Epithelial cell of esophagus (primary cell): ENCODE measurements around the gene OR5B2.

Experiments
- DNase-seq: peaks from one replicate; pipeline ENCODE4 v3.0.0; 2010; ENCODE audit warnings: low read depth
- H3K4me3 ChIP-seq: 2 replicates; pipeline ENCODE4 v1.5.1; 2011; ENCODE audit warnings: mild to moderate bottlenecking, low read length, control low read depth
- TF ChIP-seq, protein P1 (sequence below): IDR thresholded peaks from 2 replicates; pipeline ENCODE4 v1.5.1; 2011; ENCODE audit warnings: low read depth, mild to moderate bottlenecking, low read length, control low read depth, inconsistent platforms; ENCODE audit not compliant: insufficient read depth; ENCODE audit errors: missing control alignments

The OR5B2 gene

DNA sequence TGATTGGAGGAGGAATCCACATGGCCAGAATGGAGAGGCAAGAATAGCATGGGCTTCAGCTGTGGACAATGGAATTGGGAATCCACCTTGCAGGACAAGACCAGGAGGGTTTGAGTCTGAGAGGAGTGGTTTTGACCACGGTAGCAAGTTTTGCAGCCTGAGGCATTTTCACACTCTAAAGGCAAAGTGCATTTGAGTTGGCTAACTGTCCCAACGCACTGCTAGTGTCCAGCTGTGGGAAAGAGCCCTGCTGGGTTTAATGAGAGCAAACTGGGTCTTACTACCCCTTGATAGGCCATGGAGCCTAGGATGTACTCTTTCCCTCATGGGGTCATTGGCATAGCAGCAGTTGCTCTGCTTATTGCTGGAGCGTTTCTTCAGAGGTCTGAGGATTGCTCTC, at the start of gene OR5B2:
OR5B2 (minus strand) TSS at position 101 of the 400 bp plus-strand sequence. CDS start 4,860 bp downstream, outside the sequence.
- DNase-seq: no peak
- TF ChIP-seq, protein P1, sequence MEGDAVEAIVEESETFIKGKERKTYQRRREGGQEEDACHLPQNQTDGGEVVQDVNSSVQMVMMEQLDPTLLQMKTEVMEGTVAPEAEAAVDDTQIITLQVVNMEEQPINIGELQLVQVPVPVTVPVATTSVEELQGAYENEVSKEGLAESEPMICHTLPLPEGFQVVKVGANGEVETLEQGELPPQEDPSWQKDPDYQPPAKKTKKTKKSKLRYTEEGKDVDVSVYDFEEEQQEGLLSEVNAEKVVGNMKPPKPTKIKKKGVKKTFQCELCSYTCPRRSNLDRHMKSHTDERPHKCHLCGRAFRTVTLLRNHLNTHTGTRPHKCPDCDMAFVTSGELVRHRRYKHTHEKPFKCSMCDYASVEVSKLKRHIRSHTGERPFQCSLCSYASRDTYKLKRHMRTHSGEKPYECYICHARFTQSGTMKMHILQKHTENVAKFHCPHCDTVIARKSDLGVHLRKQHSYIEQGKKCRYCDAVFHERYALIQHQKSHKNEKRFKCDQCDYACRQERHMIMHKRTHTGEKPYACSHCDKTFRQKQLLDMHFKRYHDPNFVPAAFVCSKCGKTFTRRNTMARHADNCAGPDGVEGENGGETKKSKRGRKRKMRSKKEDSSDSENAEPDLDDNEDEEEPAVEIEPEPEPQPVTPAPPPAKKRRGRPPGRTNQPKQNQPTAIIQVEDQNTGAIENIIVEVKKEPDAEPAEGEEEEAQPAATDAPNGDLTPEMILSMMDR: no peak
- H3K4me3 ChIP-seq: no peak within 1 kb of the TSS

DNA sequence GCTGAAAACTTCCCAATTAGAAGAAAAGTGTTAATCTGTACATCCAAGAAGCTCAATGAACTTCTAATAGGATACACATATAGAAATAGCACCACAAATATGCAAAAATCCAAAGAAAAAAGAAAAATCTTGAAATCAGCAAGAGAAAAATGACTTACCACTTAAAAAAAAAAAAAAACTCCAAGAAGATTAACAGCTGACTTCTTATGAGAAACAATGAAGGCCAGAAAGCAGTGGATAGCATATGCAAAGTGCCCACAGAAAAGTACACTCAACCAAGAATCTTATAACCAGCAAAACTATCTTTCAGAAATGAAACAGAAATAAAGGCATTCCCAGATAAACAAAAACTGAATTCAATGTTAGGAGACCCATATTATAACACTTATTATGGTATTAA, 44.0 kb upstream of the OR5B2 start:
- DNase-seq: no peak
- H3K4me3 ChIP-seq: no peak overlapping the region
- TF ChIP-seq, protein P1: no peak

DNA sequence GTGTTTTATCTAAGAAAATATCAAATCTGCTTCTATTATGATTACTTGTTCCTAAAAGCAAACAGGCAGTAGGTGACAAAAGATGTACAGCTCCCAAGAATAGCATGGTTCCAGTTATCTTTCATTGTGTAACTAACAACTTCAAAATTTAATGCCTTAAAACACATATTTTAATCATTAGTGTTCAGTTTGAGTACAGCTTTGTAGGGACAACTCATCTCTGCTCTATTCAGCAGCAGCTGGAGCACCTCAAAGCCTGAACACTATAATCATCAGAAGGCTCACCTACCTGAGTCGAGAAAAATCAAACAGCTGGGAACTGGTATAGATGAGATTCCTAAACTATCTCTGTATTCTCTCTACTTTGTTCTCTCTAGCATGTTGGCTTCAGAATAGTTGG, 38.4 kb upstream of the OR5B2 start:
- TF ChIP-seq, protein P1: no peak
- peak; percentile 3 for DNase-seq
- H3K4me3 ChIP-seq: no peak overlapping the region

DNA sequence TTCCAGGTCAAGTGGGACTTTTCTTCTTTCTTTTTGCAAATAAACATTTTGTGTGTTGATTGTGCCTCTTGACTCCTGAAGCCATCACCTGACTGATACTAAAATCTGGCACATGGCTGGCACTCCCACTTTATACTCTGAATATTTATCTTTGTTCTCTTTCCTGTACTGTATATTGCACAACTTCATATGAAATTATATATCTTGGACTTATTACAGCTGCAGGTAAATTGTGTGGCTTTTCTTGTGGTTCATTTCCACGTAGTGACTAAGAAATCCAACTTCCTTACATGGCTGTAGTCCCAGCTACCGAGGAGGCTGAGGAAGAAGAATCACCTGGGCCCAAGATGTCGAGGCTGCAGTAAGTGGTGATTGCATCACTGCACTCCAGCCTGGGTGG, 37.8 kb upstream of the OR5B2 start:
- TF ChIP-seq, protein P1: no peak
- DNase-seq: peak; percentile 52
- no peak overlapping the region for H3K4me3 ChIP-seq

DNA sequence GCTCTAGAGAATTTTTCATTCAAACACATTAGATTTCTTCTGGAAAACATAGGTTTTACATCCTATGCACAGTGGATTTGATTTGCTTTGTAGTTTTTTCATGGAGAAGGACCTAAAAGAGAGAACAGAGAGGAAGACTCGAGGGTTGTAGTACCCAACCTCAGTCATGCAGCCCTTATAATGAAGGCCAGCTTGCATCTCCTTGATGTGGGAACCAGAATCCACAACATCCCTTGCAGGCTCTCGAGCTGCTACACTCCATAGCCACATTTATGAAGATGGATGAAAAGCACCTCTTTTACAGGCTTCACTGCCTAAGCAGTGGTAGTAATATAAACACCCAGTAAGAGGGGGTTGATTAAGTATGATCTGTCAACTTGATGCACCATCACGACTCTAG, 23.7 kb upstream of the OR5B2 start:
- no peak overlapping the region for H3K4me3 ChIP-seq
- DNase-seq: no peak
- TF ChIP-seq, protein P1: no peak

DNA sequence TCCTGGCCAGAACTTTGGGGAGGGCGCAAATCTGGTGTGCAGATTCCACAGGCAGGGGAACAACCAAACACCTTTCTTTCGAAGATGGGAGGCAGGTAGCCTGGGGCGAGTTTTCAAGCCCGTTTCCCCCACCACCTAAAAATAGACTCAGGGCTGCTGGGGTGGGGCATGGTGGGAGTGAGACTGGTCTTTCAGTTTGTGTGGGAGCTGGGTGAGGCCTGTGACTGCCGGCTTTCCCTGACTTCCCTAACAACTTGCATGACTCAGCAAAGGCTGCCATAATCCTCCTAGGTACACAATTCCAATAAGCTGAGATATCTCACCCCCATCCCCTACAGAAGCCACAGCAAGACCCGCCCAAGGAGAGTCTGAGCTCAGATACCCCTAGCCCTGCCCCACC, 18.4 kb upstream of the OR5B2 start:
- H3K4me3 ChIP-seq: no peak overlapping the region
- TF ChIP-seq, protein P1: no peak
- peak; percentile 17 for DNase-seq

DNA sequence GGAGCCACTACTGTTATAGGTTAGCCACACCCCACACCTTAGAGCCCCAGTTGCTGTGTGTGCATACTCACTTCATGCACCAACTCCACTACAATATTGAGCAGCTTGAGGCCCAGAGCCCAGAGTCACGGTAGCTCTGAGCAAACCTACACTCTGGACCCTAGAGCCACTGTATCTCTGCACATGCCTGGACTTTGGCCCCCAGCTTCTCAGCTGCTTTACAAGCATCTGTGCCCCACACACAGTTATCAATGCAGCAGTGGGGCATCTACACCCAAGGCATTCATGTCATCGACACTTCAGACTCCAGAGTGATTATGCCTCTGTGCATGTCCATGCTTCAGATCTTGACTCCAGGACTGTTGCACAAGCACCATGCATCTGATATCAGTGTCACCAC, 16.4 kb upstream of the OR5B2 start:
- TF ChIP-seq, protein P1: no peak
- DNase-seq: no peak
- H3K4me3 ChIP-seq: no peak overlapping the region
